ENCODE measurements around the gene TPPP3.

DNA sequence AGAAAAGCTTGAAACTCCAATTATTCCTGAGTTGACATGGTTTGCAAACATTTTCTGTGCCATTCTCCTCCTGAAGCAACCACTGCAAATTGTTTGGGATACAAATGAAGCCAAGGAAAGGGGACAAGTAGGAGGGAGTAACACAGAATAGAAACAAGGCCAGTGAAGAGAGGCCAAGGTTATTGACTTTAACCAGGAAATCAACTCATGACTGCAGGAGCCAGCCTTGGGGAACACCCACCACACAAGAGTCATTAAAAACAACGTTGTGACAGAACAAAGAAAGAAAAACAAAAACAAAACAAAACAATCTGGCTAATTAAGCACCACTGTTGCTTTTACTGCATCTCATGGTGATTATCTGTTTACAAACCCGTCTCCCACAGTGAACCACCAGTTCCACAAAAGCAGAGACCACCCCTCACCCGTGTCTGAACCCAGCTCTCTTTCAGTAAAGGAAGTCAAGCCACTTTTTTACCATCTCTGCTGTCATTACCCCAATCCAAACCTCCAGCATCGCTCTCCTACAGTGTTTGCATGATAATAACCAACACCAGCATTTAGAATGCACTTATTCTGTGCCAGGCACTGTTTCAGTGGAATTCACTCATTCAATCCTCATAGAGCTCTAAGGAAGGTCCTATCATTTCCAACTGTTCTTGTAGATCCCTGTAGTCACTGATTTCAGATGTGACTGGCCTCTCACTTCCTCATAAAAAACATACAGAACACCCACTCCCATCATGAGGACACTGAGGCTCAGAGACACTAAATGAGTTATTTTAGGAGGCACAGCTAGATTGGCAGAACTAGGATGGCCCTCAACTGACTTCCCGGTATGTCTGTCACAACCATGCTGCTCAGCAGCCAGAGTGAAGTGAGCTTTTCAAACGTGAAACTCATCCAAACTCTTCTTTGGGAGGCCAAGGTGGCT is 20.9 kb upstream of the TPPP3 start:
- TF ChIP-seq CTCF (IDR thresholded peaks at IDR 0.05) (no peak), POLR2A (IDR thresholded peaks at IDR 0.05) (no peak), POLR2AphosphoS5 (IDR thresholded peaks at IDR 0.05) (no peak)

Measured in suprapubic skin (tissue), 4 donors.